T47D (cell line): ENCODE results near the gene TRIM46.

Source experiments
- DNase-seq, 2 experiments: peaks; one replicate each; pipeline versions ENCODE4 v3.0.0 to v3.0.0-alpha.2; 2011 to 2012; ENCODE audit warnings: low read depth in 1 of 2, low spot score in 1 of 2
- JUND ChIP-seq: IDR thresholded peaks from 2 replicates; pipeline ENCODE4 v1.6.1; 2012; ENCODE audit warnings: low read depth
- in situ Hi-C: cut with HindIII; loops from 2 replicates; pipeline ENCODE4 v1.10.0; 2016; ENCODE audit warnings: low sequenced_read_pairs, low pct_unique_long_range_greater_than_20kb

Gene TRIM46

GRCh38 chr1:155197901-155198546, 24.4 kb downstream of the TRIM46 start:
- TF ChIP-seq JUND, result no peak
- in situ Hi-C loops, result no loop called here

GRCh38 chr1:155198547-155198906, 24.9 kb downstream of the TRIM46 start:
- TF ChIP-seq JUND, result no peak
- in situ Hi-C loops, result no loop called here
- DNase-seq, result no peak

More at GRCh38 chr1:155197901-155198546, 24.4 kb downstream of the TRIM46 start:
- no peak for DNase-seq

GRCh38 chr1:155199792-155200191, 26.1 kb downstream of the TRIM46 start:
- in situ Hi-C loops, result no loop called here
- TF ChIP-seq JUND, result no peak
- DNase-seq, result no peak

- in situ Hi-C loops, result no loop called here
- DNase-seq, result no peak
- TF ChIP-seq JUND, result no peak
Observed at GRCh38 chr1:155200920-155201319, 27.3 kb downstream of the TRIM46 start.

- no peak for DNase-seq
- no peak for TF ChIP-seq JUND
- in situ Hi-C loops, result no loop called here
Observed at GRCh38 chr1:155202198-155202597, 28.5 kb downstream of the TRIM46 start.

GRCh38 chr1:155202731-155203515, 29.3 kb downstream of the TRIM46 start:
- no peak for DNase-seq
- no peak for TF ChIP-seq JUND
- in situ Hi-C loops, result no loop called here

GRCh38 chr1:155205035-155205434, 31.4 kb downstream of the TRIM46 start:
- in situ Hi-C loops, result no loop called here
- no peak for TF ChIP-seq JUND
- DNase-seq, result no peak

GRCh38 chr1:155205969-155206593, 32.4 kb downstream of the TRIM46 start:
- no peak for DNase-seq

GRCh38 chr1:155206891-155207805, 33.5 kb downstream of the TRIM46 start:
- peak; percentile 74 to 93 for DNase-seq
- in situ Hi-C loops, result no loop called here
- TF ChIP-seq JUND, result no peak

More at GRCh38 chr1:155205969-155206593, 32.4 kb downstream of the TRIM46 start:
- TF ChIP-seq JUND, result no peak
- in situ Hi-C loops, result no loop called here

- in situ Hi-C loops, result no loop called here
- DNase-seq, result no peak
- TF ChIP-seq JUND, result no peak
Observed at GRCh38 chr1:155207806-155208540, 34.3 kb downstream of the TRIM46 start, which contains the start of gene THBS3. THBS3 (minus strand) TSS chr1:155207897; CDS start chr1:155207876, 21 bp downstream.

GRCh38 chr1:155208541-155209311, 35.1 kb downstream of the TRIM46 start, which contains the start of gene MTX1:
MTX1 (plus strand) TSS chr1:155208695; CDS start chr1:155208805, 110 bp downstream.
- DNase-seq, result peak; percentile 71 to 81
- in situ Hi-C loops, result no loop called here
- TF ChIP-seq JUND, result no peak
